ENCODE measurements around the gene KRT78. TPM values are rescaled to one million over a fixed set of nuclear protein-coding genes. Genes with fewer than 3 reads are reported as not detected.

Gene KRT78
- total RNA-seq, 6 experiments from 2014 or later: not detected

- no peaks in the 10 kb centered on the region for H3K36me3 ChIP-seq
- DNase-seq (no peak), ATAC-seq (no peak)
- intact Hi-C loops (cut with DNase I): no loop called here
- H3K9me3 ChIP-seq: no peaks in the 10 kb centered on the region
- H3K27ac ChIP-seq: no peak overlapping the region
- 37% methylated on average over 3 of the region's 3 CpGs for WGBS (ENCODE audit: insufficient coverage, low coverage, low lambda C conversion rate, missing lambda C conversion rate)
- TF ChIP-seq CTCF (IDR thresholded peaks at IDR 0.05): no peak
- TF ChIP-seq POLR2A (IDR thresholded peaks at IDR 0.05): no peak
- no peaks in the 10 kb centered on the region for H3K27me3 ChIP-seq
- no peaks in the 10 kb centered on the region for H3K4me1 ChIP-seq
- H3K4me3 ChIP-seq: no peak overlapping the region
Observed at GRCh38 chr12:52832451-52832850, 16.3 kb downstream of the KRT78 start.

- DNase-seq: no peak
- Histone ChIP-seq H3K4me1 (no peaks in the 10 kb centered on the region), H3K27me3 (no peaks in the 10 kb centered on the region), H3K27ac (no peak overlapping the region), H3K36me3 (no peaks in the 10 kb centered on the region), H3K4me3 (no peak overlapping the region), H3K9me3 (no peaks in the 10 kb centered on the region)
- WGBS (ENCODE audit: insufficient coverage, low coverage, low lambda C conversion rate, missing lambda C conversion rate): 75% methylated on average over 6 of the region's 7 CpGs
- intact Hi-C loops (cut with DNase I): no loop called here
- ATAC-seq: no peak
- no peak for TF ChIP-seq CTCF (IDR thresholded peaks at IDR 0.05)
- TF ChIP-seq POLR2A (IDR thresholded peaks at IDR 0.05): no peak
Observed at GRCh38 chr12:52831251-52831650, 17.5 kb downstream of the KRT78 start.

- H3K4me1 ChIP-seq: no peaks in the 10 kb centered on the region
- TF ChIP-seq POLR2A (IDR thresholded peaks at IDR 0.05): no peak
- H3K27ac ChIP-seq: no peak overlapping the region
- H3K27me3 ChIP-seq: no peaks in the 10 kb centered on the region
- no peaks in the 10 kb centered on the region for H3K36me3 ChIP-seq
- intact Hi-C loops (cut with DNase I): no loop called here
- WGBS (ENCODE audit: insufficient coverage, low coverage, low lambda C conversion rate, missing lambda C conversion rate): 61% methylated on average over 6 of the region's 8 CpGs
- ATAC-seq: no peak
- DNase-seq: no peak
- no peak overlapping the region for H3K4me3 ChIP-seq
- no peaks in the 10 kb centered on the region for H3K9me3 ChIP-seq
Observed at GRCh38 chr12:52829986-52830770, 18.6 kb downstream of the KRT78 start.

GRCh38 chr12:52828591-52829021 is 20.2 kb downstream of the KRT78 start:
- H3K4me3 ChIP-seq: no peak overlapping the region
- WGBS (ENCODE audit: insufficient coverage, low coverage, low lambda C conversion rate, missing lambda C conversion rate): 16% methylated on average over 2 of the region's 2 CpGs
- no peak overlapping the region for H3K27ac ChIP-seq
- no peaks in the 10 kb centered on the region for H3K36me3 ChIP-seq
- ATAC-seq: no peak
- H3K9me3 ChIP-seq: no peaks in the 10 kb centered on the region
- TF ChIP-seq POLR2A (IDR thresholded peaks at IDR 0.05): no peak
- no peak for TF ChIP-seq CTCF (IDR thresholded peaks at IDR 0.05)
- DNase-seq: no peak
- intact Hi-C loops (cut with DNase I): no loop called here
- H3K27me3 ChIP-seq: no peaks in the 10 kb centered on the region
- H3K4me1 ChIP-seq: no peaks in the 10 kb centered on the region

- intact Hi-C loops (cut with DNase I): no loop called here
- TF ChIP-seq POLR2A (IDR thresholded peaks at IDR 0.05) (no peak), CTCF (IDR thresholded peaks at IDR 0.05) (no peak)
- Histone ChIP-seq H3K27me3 (no peaks in the 10 kb centered on the region), H3K4me1 (no peaks in the 10 kb centered on the region), H3K9me3 (no peaks in the 10 kb centered on the region), H3K4me3 (no peak overlapping the region), H3K27ac (no peak overlapping the region), H3K36me3 (no peaks in the 10 kb centered on the region)
- no peak for DNase-seq
- no peak for ATAC-seq
Observed at GRCh38 chr12:52828156-52828555, 20.6 kb downstream of the KRT78 start.
